Suprapubic skin (tissue), 3 donors: Measurements from ENCODE around the gene CCL22.

Experiments used
- EP300 ChIP-seq: sonication (generic); formaldehyde crosslinking; IDR thresholded peaks from one replicate; pipeline ENCODE4 v1.6.1; 2017; ENCODE audit warnings: antibody characterized with exemption
- POLR2A ChIP-seq, 2 donors: fragments of 450-650 bp; IDR thresholded peaks; one replicate each; pipeline ENCODE4 v1.6.1; 2017; ENCODE audit warnings: antibody characterized with exemption in 2 of 2, mild to moderate bottlenecking in 2 of 2, moderate library complexity in 2 of 2
- TF ChIP-seq, protein P1 (sequence below), 2 donors: fragments of 200-600 bp in 1 of 2; fragments of 450-650 bp in 1 of 2; sonication (generic) in 1 of 2; IDR thresholded peaks; one replicate each; pipeline ENCODE4 v1.5.1; 2016 to 2019; ENCODE audit warnings: antibody characterized with exemption in 2 of 2, mild to moderate bottlenecking in 1 of 2, moderate library complexity in 1 of 2

- TF ChIP-seq, protein P1, sequence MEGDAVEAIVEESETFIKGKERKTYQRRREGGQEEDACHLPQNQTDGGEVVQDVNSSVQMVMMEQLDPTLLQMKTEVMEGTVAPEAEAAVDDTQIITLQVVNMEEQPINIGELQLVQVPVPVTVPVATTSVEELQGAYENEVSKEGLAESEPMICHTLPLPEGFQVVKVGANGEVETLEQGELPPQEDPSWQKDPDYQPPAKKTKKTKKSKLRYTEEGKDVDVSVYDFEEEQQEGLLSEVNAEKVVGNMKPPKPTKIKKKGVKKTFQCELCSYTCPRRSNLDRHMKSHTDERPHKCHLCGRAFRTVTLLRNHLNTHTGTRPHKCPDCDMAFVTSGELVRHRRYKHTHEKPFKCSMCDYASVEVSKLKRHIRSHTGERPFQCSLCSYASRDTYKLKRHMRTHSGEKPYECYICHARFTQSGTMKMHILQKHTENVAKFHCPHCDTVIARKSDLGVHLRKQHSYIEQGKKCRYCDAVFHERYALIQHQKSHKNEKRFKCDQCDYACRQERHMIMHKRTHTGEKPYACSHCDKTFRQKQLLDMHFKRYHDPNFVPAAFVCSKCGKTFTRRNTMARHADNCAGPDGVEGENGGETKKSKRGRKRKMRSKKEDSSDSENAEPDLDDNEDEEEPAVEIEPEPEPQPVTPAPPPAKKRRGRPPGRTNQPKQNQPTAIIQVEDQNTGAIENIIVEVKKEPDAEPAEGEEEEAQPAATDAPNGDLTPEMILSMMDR (IDR thresholded peaks at IDR 0.05): no peak
- TF ChIP-seq EP300 (no peak), POLR2A (IDR thresholded peaks at IDR 0.05) (no peak)
Observed at GRCh38 chr16:57345021-57345420, 13.6 kb upstream of the CCL22 start.
